HUES6 (cell line): Measurements from ENCODE around the gene GZMA.

Experiments used
- H3K27ac ChIP-seq: 2 replicates; pipeline ENCODE4 v1.7.0; 2013; ENCODE audit warnings: low read depth, mild to moderate bottlenecking, low read length, inconsistent platforms
- H3K27me3 ChIP-seq: 2 replicates; pipeline ENCODE4 v1.6.1; 2013; ENCODE audit warnings: low read length; ENCODE audit not compliant: control insufficient read depth, insufficient read depth
- H3K36me3 ChIP-seq: 2 replicates; pipeline ENCODE4 v1.6.1; 2013; ENCODE audit warnings: low read length; ENCODE audit not compliant: control insufficient read depth, insufficient read depth
- H3K4me1 ChIP-seq: 2 replicates; pipeline ENCODE4 v1.6.1; 2013; ENCODE audit warnings: low read length; ENCODE audit not compliant: control insufficient read depth, insufficient read depth
- H3K4me3 ChIP-seq: 2 replicates; pipeline ENCODE4 v1.5.1; 2013; ENCODE audit warnings: low read depth, low read length
- H3K9ac ChIP-seq: one replicate; pipeline ENCODE4 v1.6.1; 2013; ENCODE audit warnings: mild to moderate bottlenecking, low read length
- H3K9me3 ChIP-seq: 2 replicates; pipeline ENCODE4 v1.6.1; 2013; ENCODE audit warnings: low read depth, low read length; ENCODE audit not compliant: control insufficient read depth, insufficient read depth

GZMA gene

GRCh38 chr5:55102348-55102747 is at the start of gene GZMA:
Gene GZMA (plus strand): TSS chr5:55102646. CDS start chr5:55102683, 37 bp downstream.
- Histone ChIP-seq H3K4me1 (peaks cover 6% of the 10 kb centered on the region; the same call in 1 of the 2 replicates), H3K9me3 (no peaks in the 10 kb centered on the region), H3K27ac (no peak within 1 kb of the TSS), H3K27me3 (no peaks in the 10 kb centered on the region), H3K9ac (no peak within 1 kb of the TSS), H3K36me3 (no peaks in the 10 kb centered on the region), H3K4me3 (no peak within 1 kb of the TSS)

- Histone ChIP-seq H3K27me3 (no peaks in the 10 kb centered on the region), H3K36me3 (no peaks in the 10 kb centered on the region), H3K9ac (no peak overlapping the region), H3K27ac (no peak overlapping the region), H3K4me3 (no peak overlapping the region), H3K9me3 (peaks cover 10% of the 10 kb centered on the region), H3K4me1 (no peaks in the 10 kb centered on the region)
Measured at GRCh38 chr5:55055183-55055582, 47.3 kb upstream of the GZMA start.

- Histone ChIP-seq H3K36me3 (no peaks in the 10 kb centered on the region), H3K4me1 (no peaks in the 10 kb centered on the region), H3K9ac (no peak overlapping the region), H3K4me3 (no peak overlapping the region), H3K27ac (no peak overlapping the region), H3K9me3 (peaks cover 8% of the 10 kb centered on the region), H3K27me3 (no peaks in the 10 kb centered on the region)
Measured at GRCh38 chr5:55062039-55062779, 40.2 kb upstream of the GZMA start.

GRCh38 chr5:55063220-55063863 is 39.1 kb upstream of the GZMA start:
- no peak overlapping the region for H3K4me3 ChIP-seq
- no peaks in the 10 kb centered on the region for H3K27me3 ChIP-seq
- no peak overlapping the region for H3K27ac ChIP-seq

GRCh38 chr5:55063899-55064298 is 38.5 kb upstream of the GZMA start:
- H3K36me3 ChIP-seq, result no peaks in the 10 kb centered on the region
- no peaks in the 10 kb centered on the region for H3K4me1 ChIP-seq
- H3K27ac ChIP-seq, result no peak overlapping the region
- no peak overlapping the region for H3K9ac ChIP-seq
- peaks cover 8% of the 10 kb centered on the region for H3K9me3 ChIP-seq
- no peaks in the 10 kb centered on the region for H3K27me3 ChIP-seq
- H3K4me3 ChIP-seq, result no peak overlapping the region

More at GRCh38 chr5:55063220-55063863, 39.1 kb upstream of the GZMA start:
- Histone ChIP-seq H3K4me1 (no peaks in the 10 kb centered on the region), H3K36me3 (no peaks in the 10 kb centered on the region), H3K9me3 (peaks cover 8% of the 10 kb centered on the region), H3K9ac (no peak overlapping the region)

- Histone ChIP-seq H3K9me3 (peaks cover 8% of the 10 kb centered on the region), H3K27ac (no peak overlapping the region), H3K27me3 (no peaks in the 10 kb centered on the region), H3K4me1 (no peaks in the 10 kb centered on the region), H3K36me3 (no peaks in the 10 kb centered on the region), H3K4me3 (no peak overlapping the region), H3K9ac (no peak overlapping the region)
Measured at GRCh38 chr5:55064523-55064922, 37.9 kb upstream of the GZMA start.

GRCh38 chr5:55066277-55066676 is 36.2 kb upstream of the GZMA start:
- Histone ChIP-seq H3K27ac (no peak overlapping the region), H3K27me3 (no peaks in the 10 kb centered on the region), H3K36me3 (no peaks in the 10 kb centered on the region), H3K4me3 (no peak overlapping the region), H3K9me3 (peaks cover 8% of the 10 kb centered on the region), H3K4me1 (peaks cover 2% of the 10 kb centered on the region; the same call in 1 of the 2 replicates), H3K9ac (no peak overlapping the region)

GRCh38 chr5:55070968-55071367 is 31.5 kb upstream of the GZMA start:
- Histone ChIP-seq H3K9me3 (no peaks in the 10 kb centered on the region), H3K4me3 (no peak overlapping the region), H3K36me3 (no peaks in the 10 kb centered on the region), H3K9ac (no peak overlapping the region), H3K27ac (no peak overlapping the region), H3K27me3 (no peaks in the 10 kb centered on the region), H3K4me1 (peaks cover 8% of the 10 kb centered on the region; the same call in 1 of the 2 replicates)

- H3K27ac ChIP-seq, result no peak overlapping the region
- no peak overlapping the region for H3K4me3 ChIP-seq
- H3K9ac ChIP-seq, result no peak overlapping the region
- H3K27me3 ChIP-seq, result no peaks in the 10 kb centered on the region
- peaks cover 8% of the 10 kb centered on the region; the same call in 1 of the 2 replicates for H3K4me1 ChIP-seq
- no peaks in the 10 kb centered on the region for H3K36me3 ChIP-seq
- H3K9me3 ChIP-seq, result no peaks in the 10 kb centered on the region
Measured at GRCh38 chr5:55071413-55071812, 31.0 kb upstream of the GZMA start.

GRCh38 chr5:55072666-55073065 is 29.8 kb upstream of the GZMA start:
- no peak overlapping the region for H3K27ac ChIP-seq
- H3K4me3 ChIP-seq, result no peak overlapping the region
- no peaks in the 10 kb centered on the region for H3K27me3 ChIP-seq
- H3K36me3 ChIP-seq, result no peaks in the 10 kb centered on the region
- peaks cover 8% of the 10 kb centered on the region; the same call in 1 of the 2 replicates for H3K4me1 ChIP-seq
- H3K9me3 ChIP-seq, result no peaks in the 10 kb centered on the region
- H3K9ac ChIP-seq, result no peak overlapping the region

GRCh38 chr5:55073211-55073610 is 29.2 kb upstream of the GZMA start:
- no peaks in the 10 kb centered on the region for H3K9me3 ChIP-seq
- H3K27me3 ChIP-seq, result no peaks in the 10 kb centered on the region
- no peak overlapping the region for H3K9ac ChIP-seq
- H3K36me3 ChIP-seq, result no peaks in the 10 kb centered on the region
- H3K4me3 ChIP-seq, result no peak overlapping the region
- H3K4me1 ChIP-seq, result peaks cover 8% of the 10 kb centered on the region; the same call in 1 of the 2 replicates
- H3K27ac ChIP-seq, result no peak overlapping the region
